ENCODE results near the gene NOL3. TPM values are rescaled to one million over a fixed set of nuclear protein-coding genes. Genes with fewer than 3 reads are reported as not detected.
A peak's percentile ranks its signal among the peaks of the same experiment; 100 is the strongest.

NOL3 gene
- total and polyA plus RNA-seq, 2 of the 13 experiments (the other 11 are each of a cell fraction or from before 2014, with no cell fraction given), result 5.7 to 20.5 TPM

GRCh38 chr16:67128417-67128816, 41.9 kb upstream of the NOL3 start:
- BruUV-seq (replicated peaks), result no TSS peak
- Histone ChIP-seq H3K36me3 (replicated peaks in 1 of 2; ENCODE audit: control insufficient read depth in 1 of 2, insufficient read depth in 2 of 2, low read length in 2 of 2) (peaks cover 60 to 87% of the 10 kb centered on the region in 2 experiments), H3K79me2 (ENCODE audit: insufficient read depth, low read length) (peaks cover 29% of the 10 kb centered on the region), H3K4me2 (ENCODE audit: low read depth, low read length) (no peak overlapping the region), H3K9ac (ENCODE audit: insufficient read depth, low read depth, low read length) (no peak overlapping the region), H3K9me3 (ENCODE audit: low read length) (no peaks in the 10 kb centered on the region), H3K27me3 (ENCODE audit: control insufficient read depth in 1 of 2, insufficient read depth in 2 of 2, low read length in 2 of 2) (no peaks in the 10 kb centered on the region), H3K4me3 (replicated peaks in 1 of 3; ENCODE audit: insufficient read depth in 1 of 3, low read depth in 2 of 3, low read length in 3 of 3) (no peak overlapping the region), H3K4me1 (ENCODE audit: insufficient read depth, low read length) (peaks cover 4% of the 10 kb centered on the region), H3K27ac (ENCODE audit: extremely low read length, insufficient read depth, low read length) (no peak overlapping the region), H4K20me1 (ENCODE audit: insufficient read depth, low read length) (peaks cover 23% of the 10 kb centered on the region), H2AFZ (ENCODE audit: low read length) (no peak overlapping the region)
- TF ChIP-seq ZNF577 (CRISPR knock-in tag; IDR thresholded peaks at IDR 0.05; ENCODE audit: borderline replicate concordance, low read depth), result no peak
- no peak for TF ChIP-seq SUZ12 (IDR thresholded peaks at IDR 0.05; ENCODE audit: low read depth, low read length)
- no peak for TF ChIP-seq BORCS8-MEF2B (CRISPR knock-in tag; IDR thresholded peaks at IDR 0.05)
- TF ChIP-seq SRSF9 (IDR thresholded peaks at IDR 0.05; ENCODE audit: borderline replicate concordance, insufficient read depth, low read depth, low read length, poor library complexity, severe bottlenecking), result no peak
- TF ChIP-seq, protein P1, sequence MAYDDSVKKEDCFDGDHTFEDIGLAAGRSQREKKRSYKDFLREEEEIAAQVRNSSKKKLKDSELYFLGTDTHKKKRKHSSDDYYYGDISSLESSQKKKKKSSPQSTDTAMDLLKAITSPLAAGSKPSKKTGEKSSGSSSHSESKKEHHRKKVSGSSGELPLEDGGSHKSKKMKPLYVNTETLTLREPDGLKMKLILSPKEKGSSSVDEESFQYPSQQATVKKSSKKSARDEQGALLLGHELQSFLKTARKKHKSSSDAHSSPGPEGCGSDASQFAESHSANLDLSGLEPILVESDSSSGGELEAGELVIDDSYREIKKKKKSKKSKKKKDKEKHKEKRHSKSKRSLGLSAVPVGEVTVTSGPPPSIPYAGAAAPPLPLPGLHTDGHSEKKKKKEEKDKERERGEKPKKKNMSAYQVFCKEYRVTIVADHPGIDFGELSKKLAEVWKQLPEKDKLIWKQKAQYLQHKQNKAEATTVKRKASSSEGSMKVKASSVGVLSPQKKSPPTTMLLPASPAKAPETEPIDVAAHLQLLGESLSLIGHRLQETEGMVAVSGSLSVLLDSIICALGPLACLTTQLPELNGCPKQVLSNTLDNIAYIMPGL (CRISPR knock-in tag; IDR thresholded peaks at IDR 0.05; ENCODE audit: borderline replicate concordance in 1 of 2, low read depth in 1 of 2), result no peak
- TF ChIP-seq, protein P2, sequence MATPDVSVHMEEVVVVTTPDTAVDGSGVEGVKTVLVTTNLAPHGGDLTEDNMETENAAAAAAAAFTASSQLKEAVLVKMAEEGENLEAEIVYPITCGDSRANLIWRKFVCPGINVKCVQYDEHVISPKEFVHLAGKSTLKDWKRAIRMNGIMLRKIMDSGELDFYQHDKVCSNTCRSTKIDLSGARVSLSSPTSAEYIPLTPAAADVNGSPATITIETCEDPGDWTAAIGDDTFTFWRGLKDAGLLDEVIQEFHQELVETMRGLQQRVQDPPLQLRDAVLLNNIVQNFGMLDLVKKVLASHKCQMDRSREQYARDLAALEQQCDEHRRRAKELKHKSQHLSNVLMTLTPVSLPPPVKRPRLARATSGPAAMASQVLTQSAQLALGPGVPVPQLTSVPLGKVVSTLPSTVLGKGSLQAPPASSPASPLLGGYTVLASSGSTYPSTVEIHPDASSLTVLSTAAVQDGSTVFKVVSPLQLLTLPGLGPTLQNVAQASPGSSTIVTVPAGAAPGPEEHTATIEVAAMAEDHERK (CRISPR knock-in tag; IDR thresholded peaks at IDR 0.05; ENCODE audit: low read depth), result no peak
- TF ChIP-seq RBM22 (optimal IDR thresholded peaks at IDR 0.05; ENCODE audit: low read length), result peak; percentile 6
- TF ChIP-seq ZNF557 (CRISPR knock-in tag; IDR thresholded peaks at IDR 0.05), result no peak
- intact Hi-C loops (cut with micrococcal nuclease; ENCODE audit: unreplicated experiment) (no loop called here), in situ Hi-C loops (cut with HindIII; ENCODE audit: extremely low pct_ligation_motif_present, low pct_unique_long_range_greater_than_20kb) (no loop called here)
- no peak for DNase-seq (ENCODE audit: low spot score)
- ChIA-PET POLR2A (interaction anchor here (1.3 to 3.5 kb wide), 6 partner anchors 8 to 100 kb away, joined by 3 to 16 read pairs (median 5); partner anchors contain the start of genes B3GNT9 and CBFB), CTCF (ENCODE audit: low intra/inter-chr PET ratio, low total read pairs) (no interaction called here)
- no peak for ATAC-seq
- FAIRE-seq, result no peak
